IPS-20b (cell line): Measurements from ENCODE around the gene POU2F1.

Source experiments
- H3K27ac ChIP-seq: one replicate; pipeline ENCODE4 v1.5.1; 2013; ENCODE audit warnings: low read length
- H3K27me3 ChIP-seq: 2 replicates; pipeline ENCODE4 v1.6.1; 2013; ENCODE audit warnings: mild to moderate bottlenecking, low read length, inconsistent platforms; ENCODE audit not compliant: insufficient read depth
- H3K36me3 ChIP-seq: 2 replicates; pipeline ENCODE4 v1.6.1; 2013; ENCODE audit warnings: low read depth, mild to moderate bottlenecking, inconsistent platforms, low read length, moderate library complexity; ENCODE audit not compliant: insufficient read depth
- H3K4me1 ChIP-seq: 2 replicates; pipeline ENCODE4 v1.6.1; 2013; ENCODE audit warnings: mild to moderate bottlenecking, control low read depth, inconsistent platforms, low read length, moderate library complexity; ENCODE audit not compliant: insufficient read depth
- H3K4me3 ChIP-seq: 2 replicates; pipeline ENCODE4 v1.5.1; 2013; ENCODE audit warnings: mild to moderate bottlenecking, low read length, inconsistent platforms
- H3K9ac ChIP-seq: 2 replicates; pipeline ENCODE4 v1.6.1; 2013; ENCODE audit warnings: low read depth, mild to moderate bottlenecking, inconsistent platforms, low read length, moderate library complexity
- H3K9me3 ChIP-seq: 2 replicates; pipeline ENCODE4 v1.6.1; 2013; ENCODE audit warnings: mild to moderate bottlenecking, low read depth, low read length, inconsistent platforms; ENCODE audit not compliant: insufficient read depth

The POU2F1 gene

GRCh38 chr1:167220537-167221125 lies at the start of gene POU2F1:
Gene POU2F1, plus strand, starts transcription at chr1:167220886. Its CDS starts 12 bp downstream, at chr1:167220898.
- Histone ChIP-seq H3K9me3 (no peaks in the 10 kb centered on the region), H3K27me3 (no peaks in the 10 kb centered on the region), H3K9ac (peak within 1 kb of the TSS; percentile 99), H3K36me3 (no peaks in the 10 kb centered on the region), H3K4me1 (peaks cover 32% of the 10 kb centered on the region), H3K27ac (peak within 1 kb of the TSS; percentile 100), H3K4me3 (peak within 1 kb of the TSS; percentile 87)

GRCh38 chr1:167171286-167171929 lies 49.3 kb upstream of the POU2F1 start:
- Histone ChIP-seq H3K9me3 (no peaks in the 10 kb centered on the region), H3K9ac (no peak overlapping the region), H3K36me3 (no peaks in the 10 kb centered on the region), H3K27ac (no peak overlapping the region), H3K27me3 (no peaks in the 10 kb centered on the region), H3K4me1 (peaks cover 24% of the 10 kb centered on the region), H3K4me3 (no peak overlapping the region)

GRCh38 chr1:167173516-167174184 lies 47.0 kb upstream of the POU2F1 start:
- H3K9me3 ChIP-seq, result no peaks in the 10 kb centered on the region
- H3K4me1 ChIP-seq, result peaks cover 13% of the 10 kb centered on the region
- H3K4me3 ChIP-seq, result no peak overlapping the region
- no peaks in the 10 kb centered on the region for H3K36me3 ChIP-seq
- H3K27ac ChIP-seq, result no peak overlapping the region
- H3K27me3 ChIP-seq, result no peaks in the 10 kb centered on the region
- H3K9ac ChIP-seq, result no peak overlapping the region

GRCh38 chr1:167175901-167176300 lies 44.8 kb upstream of the POU2F1 start:
- H3K27ac ChIP-seq, result no peak overlapping the region
- H3K4me1 ChIP-seq, result peaks cover 13% of the 10 kb centered on the region
- no peaks in the 10 kb centered on the region for H3K36me3 ChIP-seq
- H3K9ac ChIP-seq, result no peak overlapping the region
- no peak overlapping the region for H3K4me3 ChIP-seq
- no peaks in the 10 kb centered on the region for H3K27me3 ChIP-seq
- H3K9me3 ChIP-seq, result no peaks in the 10 kb centered on the region

- Histone ChIP-seq H3K36me3 (no peaks in the 10 kb centered on the region), H3K4me3 (no peak overlapping the region), H3K9me3 (no peaks in the 10 kb centered on the region), H3K9ac (no peak overlapping the region), H3K27ac (no peak overlapping the region), H3K4me1 (peaks cover 7% of the 10 kb centered on the region), H3K27me3 (no peaks in the 10 kb centered on the region)
Measured at GRCh38 chr1:167178831-167179230, 41.9 kb upstream of the POU2F1 start.

- H3K27me3 ChIP-seq, result no peaks in the 10 kb centered on the region
- no peak overlapping the region for H3K27ac ChIP-seq
- H3K9ac ChIP-seq, result no peak overlapping the region
- no peaks in the 10 kb centered on the region for H3K9me3 ChIP-seq
- no peaks in the 10 kb centered on the region for H3K36me3 ChIP-seq
- no peak overlapping the region for H3K4me3 ChIP-seq
- no peaks in the 10 kb centered on the region for H3K4me1 ChIP-seq
Measured at GRCh38 chr1:167182571-167183320, 37.9 kb upstream of the POU2F1 start.

GRCh38 chr1:167184081-167184480 lies 36.6 kb upstream of the POU2F1 start:
- Histone ChIP-seq H3K4me1 (no peaks in the 10 kb centered on the region), H3K27ac (no peak overlapping the region), H3K9ac (no peak overlapping the region), H3K36me3 (no peaks in the 10 kb centered on the region), H3K4me3 (no peak overlapping the region), H3K9me3 (no peaks in the 10 kb centered on the region), H3K27me3 (no peaks in the 10 kb centered on the region)

- Histone ChIP-seq H3K36me3 (no peaks in the 10 kb centered on the region), H3K9me3 (no peaks in the 10 kb centered on the region), H3K4me3 (no peak overlapping the region), H3K9ac (no peak overlapping the region), H3K27me3 (no peaks in the 10 kb centered on the region), H3K4me1 (no peaks in the 10 kb centered on the region), H3K27ac (no peak overlapping the region)
Measured at GRCh38 chr1:167185062-167185461, 35.6 kb upstream of the POU2F1 start.

- H3K27me3 ChIP-seq, result no peaks in the 10 kb centered on the region
- no peak overlapping the region for H3K4me3 ChIP-seq
- no peaks in the 10 kb centered on the region for H3K4me1 ChIP-seq
- H3K9ac ChIP-seq, result no peak overlapping the region
- no peaks in the 10 kb centered on the region for H3K36me3 ChIP-seq
- H3K27ac ChIP-seq, result no peak overlapping the region
- H3K9me3 ChIP-seq, result no peaks in the 10 kb centered on the region
Measured at GRCh38 chr1:167185974-167186657, 34.6 kb upstream of the POU2F1 start.

- no peak overlapping the region for H3K27ac ChIP-seq
- H3K4me3 ChIP-seq, result no peak overlapping the region
- no peaks in the 10 kb centered on the region for H3K9me3 ChIP-seq
- no peaks in the 10 kb centered on the region for H3K4me1 ChIP-seq
- no peaks in the 10 kb centered on the region for H3K36me3 ChIP-seq
- H3K9ac ChIP-seq, result no peak overlapping the region
- no peaks in the 10 kb centered on the region for H3K27me3 ChIP-seq
Measured at GRCh38 chr1:167186771-167187170, 33.9 kb upstream of the POU2F1 start.

GRCh38 chr1:167190747-167191237 lies 29.9 kb upstream of the POU2F1 start:
- no peaks in the 10 kb centered on the region for H3K4me1 ChIP-seq

More at GRCh38 chr1:167190747-167191237, 29.9 kb upstream of the POU2F1 start:
- no peaks in the 10 kb centered on the region for H3K36me3 ChIP-seq
- H3K4me3 ChIP-seq, result no peak overlapping the region
- no peaks in the 10 kb centered on the region for H3K9me3 ChIP-seq
- no peak overlapping the region for H3K27ac ChIP-seq
- no peak overlapping the region for H3K9ac ChIP-seq
- H3K27me3 ChIP-seq, result no peaks in the 10 kb centered on the region
